TTC549 (cell line): ENCODE data around the gene OR2L8.
"Not testable (repeated sequence)": the region's sequence is repeated elsewhere in the genome, so short reads cannot be mapped to it uniquely, and the experiment has no call there.

ENCODE experiments used
- FAIRE-seq: peaks from 2 replicates; lab custom pipeline; 2012; peaks lifted over from hg19 to GRCh38; lab: Jason Lieb, UNC

The OR2L8 gene, protein sequence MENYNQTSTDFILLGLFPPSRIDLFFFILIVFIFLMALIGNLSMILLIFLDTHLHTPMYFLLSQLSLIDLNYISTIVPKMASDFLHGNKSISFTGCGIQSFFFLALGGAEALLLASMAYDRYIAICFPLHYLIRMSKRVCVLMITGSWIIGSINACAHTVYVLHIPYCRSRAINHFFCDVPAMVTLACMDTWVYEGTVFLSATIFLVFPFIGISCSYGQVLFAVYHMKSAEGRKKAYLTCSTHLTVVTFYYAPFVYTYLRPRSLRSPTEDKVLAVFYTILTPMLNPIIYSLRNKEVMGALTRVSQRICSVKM

DNA sequence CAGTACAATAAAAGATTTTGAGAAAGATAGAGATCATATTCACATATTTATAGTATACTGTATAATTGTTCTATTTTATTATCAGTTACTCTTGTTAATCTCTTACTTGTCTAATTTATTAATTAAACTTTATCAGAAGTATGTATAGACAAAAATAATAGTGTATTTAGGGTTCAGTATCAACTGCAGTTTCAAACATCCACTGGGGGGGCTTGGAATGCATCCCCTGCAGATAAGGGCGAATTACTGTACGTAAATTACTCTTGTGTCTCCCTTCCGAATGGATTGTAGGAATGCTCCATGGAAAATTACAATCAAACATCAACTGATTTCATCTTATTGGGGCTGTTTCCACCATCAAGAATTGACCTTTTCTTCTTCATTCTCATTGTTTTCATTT, at the start of gene OR2L8:
OR2L8 (plus strand) TSS at position 301 of the 400 bp plus-strand sequence; CDS start at position 301, 0 bp downstream.
- FAIRE-seq: no peak

DNA sequence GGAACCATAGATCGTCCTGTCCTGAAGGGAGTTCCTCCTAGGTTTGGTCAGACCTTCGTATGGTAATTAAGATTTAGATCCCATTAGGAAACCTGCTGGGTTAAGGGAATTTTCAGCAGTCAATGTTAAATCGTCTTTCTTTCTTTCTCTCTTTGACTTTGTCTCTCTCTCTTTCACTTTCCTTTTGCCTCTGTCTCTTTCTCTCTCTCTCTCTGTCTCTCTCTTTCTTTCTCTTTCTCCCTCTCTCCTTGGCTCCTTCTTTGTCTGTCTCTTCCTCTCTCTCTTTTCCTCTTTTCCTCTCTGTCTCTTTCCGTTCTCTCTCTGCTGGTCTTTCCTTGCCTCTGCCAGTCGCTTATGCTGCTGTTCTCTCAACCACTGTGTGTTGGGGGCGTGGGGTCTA, 44.5 kb upstream of the OR2L8 start:
- no peak for FAIRE-seq

DNA sequence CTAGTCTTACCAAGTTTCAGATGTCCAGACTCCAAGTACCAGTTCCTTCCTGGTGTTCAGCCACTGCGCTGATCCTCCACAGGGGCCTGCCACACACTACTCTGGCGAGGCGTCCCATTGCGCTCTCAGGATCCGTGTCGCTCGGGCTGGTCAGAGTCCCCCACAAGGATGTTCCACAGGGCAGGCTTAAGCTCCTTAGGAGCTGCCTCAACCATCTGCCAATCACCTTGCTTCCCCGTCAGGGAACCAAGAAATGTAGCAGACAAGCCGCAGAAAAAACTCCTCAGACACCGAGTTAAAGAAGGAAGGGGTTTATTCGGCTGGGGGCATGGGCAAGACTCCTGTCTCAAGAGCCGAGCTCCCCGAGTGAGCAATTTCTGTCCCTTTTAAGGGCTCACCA, 43.5 kb upstream of the OR2L8 start:
- FAIRE-seq: no peak

DNA sequence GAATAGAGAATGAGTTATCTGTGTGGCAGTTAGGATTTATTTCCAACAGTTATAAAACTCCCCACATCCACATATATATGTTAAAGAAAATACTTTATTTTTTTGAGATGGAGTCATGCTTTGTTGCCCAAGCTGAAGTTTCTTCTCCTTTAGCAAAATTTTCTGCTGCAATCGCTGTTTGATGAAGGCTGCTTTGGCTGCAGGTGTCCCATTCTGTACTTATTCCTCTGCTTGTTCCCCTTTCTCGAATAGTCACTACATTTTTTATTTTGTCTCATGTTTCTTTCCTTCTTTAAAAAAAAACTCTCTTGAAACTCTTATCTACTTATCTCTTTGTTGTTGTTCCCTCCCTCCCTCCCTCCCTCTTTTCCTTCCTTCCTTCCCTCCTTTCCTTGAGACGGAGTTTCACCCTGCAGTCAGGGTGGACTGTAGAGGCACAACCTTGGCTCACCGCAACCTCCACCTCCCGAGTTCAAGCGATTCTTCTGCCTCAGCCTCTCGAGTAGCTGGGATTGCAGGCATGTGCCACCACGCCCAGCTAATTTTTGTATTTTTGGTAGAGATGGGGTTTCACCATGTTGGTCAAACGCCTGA, 42.7 kb upstream of the OR2L8 start:
- no peak for FAIRE-seq

DNA sequence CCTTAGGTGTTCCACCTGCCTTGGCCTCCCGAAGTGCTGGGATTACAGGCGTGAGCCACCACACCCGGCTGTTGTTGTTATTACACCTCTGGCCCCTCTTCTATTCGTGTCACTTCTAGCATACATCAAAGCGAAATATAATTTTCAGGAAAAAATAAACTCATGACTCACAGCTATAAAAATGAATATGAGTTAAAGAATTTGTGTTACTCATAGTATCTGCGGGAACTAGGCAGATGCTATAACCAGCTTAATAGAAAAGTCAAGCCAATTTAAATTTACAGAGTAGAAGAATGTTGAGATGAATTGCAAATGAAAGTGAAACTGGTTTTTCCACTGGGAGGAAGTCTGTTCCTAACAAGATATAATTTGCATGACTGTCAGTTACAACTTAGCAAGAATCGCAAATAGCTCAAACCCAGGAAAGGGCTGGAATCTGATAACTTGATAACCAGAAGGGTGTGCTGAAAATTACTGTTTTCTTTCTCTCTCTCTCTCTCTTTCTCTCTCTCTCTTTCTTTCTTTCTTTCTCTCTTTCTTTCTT, 42.1 kb upstream of the OR2L8 start:
- FAIRE-seq: no peak

DNA sequence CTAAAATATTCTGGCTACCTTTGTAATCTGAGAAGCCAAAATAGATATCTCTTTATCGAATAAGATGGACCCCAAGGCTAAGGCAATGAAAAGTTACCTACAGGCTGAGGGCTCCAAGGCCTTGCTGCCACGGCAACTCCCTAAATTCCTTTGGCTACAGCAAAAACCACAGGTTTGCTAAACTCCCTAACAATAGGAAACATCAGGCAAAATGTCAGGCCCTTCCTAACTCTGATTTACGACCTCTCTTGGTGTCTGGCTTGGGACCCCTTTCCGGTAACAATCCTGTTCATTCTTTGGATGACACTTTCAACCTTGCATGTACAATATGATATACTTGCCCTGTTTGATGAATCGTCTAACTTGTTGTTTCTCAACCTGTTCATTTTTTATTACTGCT, 39.9 kb upstream of the OR2L8 start:
- FAIRE-seq: no peak

DNA sequence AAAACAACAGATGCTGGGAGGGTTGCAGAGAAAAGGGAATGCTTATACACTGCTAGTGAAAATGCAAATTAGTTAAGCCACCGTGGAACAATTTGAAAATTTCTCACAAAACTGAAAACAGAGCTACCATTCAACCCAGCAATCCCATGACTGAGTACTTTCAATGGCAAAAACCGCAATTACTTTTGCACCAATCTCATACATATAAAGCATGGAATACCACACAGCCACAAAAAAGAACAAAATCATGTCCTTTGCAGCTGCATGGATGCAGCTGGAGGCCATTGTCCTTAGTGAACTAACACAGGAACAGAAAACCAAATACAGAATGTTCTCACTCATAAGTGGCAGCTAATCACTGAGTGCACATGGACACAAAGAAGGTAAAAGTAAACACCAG, 34.9 kb upstream of the OR2L8 start:
- no peak for FAIRE-seq

DNA sequence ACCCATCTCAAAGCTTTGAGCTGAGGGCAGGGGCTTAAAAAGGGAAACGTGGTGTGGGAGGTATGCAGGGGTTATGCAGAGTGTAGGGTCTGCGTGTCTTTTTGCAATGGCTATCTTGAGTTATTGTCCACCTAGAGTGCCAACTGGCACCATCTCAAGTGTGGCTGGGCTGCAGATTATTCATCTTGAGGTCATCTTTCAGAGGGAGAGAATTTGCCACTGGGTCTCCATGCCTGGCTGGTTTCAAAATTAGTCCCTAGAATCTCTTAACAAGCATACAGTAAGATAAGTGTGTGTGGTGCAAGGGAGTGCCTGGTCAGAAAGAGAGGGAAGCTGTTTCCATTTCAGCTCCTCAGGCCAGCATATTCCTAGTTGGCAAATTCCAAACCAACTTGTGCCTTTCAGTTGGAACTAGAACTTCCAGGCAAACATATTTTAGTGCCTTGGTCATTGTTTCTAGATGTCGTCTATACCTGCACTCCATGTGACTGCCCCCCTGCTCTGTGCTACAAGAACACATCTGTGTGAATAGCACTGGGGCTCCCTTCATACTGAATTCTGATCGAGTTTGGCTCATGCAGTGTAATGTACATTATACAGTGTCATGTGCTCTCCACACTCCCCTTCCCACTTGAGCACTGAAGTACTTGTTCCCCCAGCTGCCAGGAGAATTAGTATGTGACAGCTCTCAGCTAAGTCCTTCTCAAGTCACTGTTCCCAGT, 33.6 kb upstream of the OR2L8 start:
- FAIRE-seq: no peak

DNA sequence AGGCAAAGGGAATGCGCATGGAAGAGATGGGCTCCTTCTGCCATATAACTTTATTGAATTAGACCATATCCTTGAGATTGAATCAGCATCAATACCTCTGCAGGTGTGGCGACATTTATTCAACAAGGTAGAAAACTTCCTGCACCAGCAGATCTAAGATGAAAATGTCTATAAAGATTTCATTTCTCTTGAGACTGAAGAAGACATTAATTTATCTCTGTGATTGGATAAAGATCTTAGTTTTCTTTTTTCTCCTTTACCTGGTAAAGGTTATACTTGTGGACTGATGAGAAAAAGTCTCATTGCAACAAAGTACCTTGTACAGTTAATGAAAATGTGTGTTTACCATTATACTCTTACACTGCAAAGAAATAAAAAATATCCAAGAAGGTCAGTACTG, 28.7 kb upstream of the OR2L8 start, which contains the start of gene OR2T8:
OR2T8 (plus strand) TSS at position 301 of the 400 bp plus-strand sequence. CDS start 766 bp downstream, outside the sequence.
- no peak for FAIRE-seq

DNA sequence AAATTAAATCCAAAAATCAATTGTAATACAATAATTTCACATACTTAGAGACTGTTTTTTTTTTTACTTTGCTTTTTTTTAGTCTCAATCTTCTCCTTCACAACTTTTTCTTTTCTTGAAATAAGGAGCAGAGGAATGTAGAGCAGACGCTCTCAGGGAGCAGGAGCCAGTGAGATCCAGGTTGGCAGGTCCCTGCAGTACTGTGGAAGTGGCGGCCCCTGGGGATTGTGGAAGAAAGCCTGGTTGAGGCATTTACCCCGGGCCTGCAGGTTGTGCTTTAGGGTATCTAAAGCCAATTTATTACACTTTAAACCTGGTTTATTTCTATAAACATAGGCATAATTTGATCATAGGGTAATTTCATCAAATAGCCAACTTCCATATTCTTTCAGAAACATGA, 24.7 kb upstream of the OR2L8 start:
- FAIRE-seq: no peak

DNA sequence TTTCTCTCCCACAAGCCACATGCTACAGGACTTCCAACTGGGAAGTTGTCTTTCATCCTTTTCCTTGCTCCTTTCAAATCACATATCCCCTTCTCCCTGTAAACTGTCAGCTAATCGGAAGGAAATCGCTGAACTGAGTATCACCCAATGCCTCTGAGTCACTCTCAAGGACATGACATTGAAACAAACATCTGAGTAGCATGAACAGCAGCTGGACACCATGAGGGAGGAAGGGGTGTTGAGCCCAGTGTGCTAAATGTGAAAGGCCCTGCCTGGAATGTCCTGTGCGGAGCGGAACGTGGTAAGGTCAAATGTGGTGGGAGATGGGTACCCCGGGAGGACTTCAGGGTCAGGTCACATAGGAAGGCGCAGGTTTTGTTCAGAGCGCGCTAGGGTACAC, 23.8 kb upstream of the OR2L8 start, which contains the start of gene OR2AJ1:
OR2AJ1 (plus strand) TSS at position 22 of the 400 bp plus-strand sequence. CDS start 8,880 bp downstream, outside the sequence.
- no peak for FAIRE-seq

DNA sequence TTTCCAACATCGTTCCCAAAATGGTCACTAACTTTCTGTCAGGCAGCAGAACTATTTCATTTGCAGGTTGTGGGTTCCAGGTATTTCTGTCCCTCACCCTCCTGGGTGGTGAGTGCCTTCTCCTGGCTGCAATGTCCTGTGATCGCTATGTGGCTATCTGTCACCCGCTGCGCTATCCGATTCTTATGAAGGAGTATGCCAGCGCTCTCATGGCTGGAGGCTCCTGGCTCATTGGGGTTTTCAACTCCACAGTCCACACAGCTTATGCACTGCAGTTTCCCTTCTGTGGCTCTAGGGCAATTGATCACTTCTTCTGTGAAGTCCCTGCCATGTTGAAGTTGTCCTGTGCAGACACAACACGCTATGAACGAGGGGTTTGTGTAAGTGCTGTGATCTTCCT, 14.7 kb upstream of the OR2L8 start:
- no peak for FAIRE-seq

DNA sequence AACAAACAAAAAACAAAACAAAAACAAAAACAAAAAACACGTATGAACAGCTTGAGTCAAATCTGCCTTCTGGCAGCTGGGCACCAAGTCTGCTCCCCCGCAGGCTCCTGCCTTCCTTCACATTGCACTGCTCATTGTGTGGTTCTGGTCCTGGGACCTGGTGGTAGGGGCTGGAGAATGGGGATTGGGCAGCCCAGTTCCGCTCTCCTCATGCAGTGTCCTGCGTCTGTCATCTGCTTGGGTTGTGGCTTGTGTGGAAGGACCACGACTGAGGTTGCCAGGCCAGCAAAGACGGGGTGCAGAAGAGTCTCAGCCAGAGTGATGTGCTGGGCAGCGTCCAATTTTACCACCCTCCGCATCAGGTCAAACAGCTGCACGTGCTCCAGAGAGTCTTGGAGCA, 12.9 kb upstream of the OR2L8 start:
- FAIRE-seq: no peak

DNA sequence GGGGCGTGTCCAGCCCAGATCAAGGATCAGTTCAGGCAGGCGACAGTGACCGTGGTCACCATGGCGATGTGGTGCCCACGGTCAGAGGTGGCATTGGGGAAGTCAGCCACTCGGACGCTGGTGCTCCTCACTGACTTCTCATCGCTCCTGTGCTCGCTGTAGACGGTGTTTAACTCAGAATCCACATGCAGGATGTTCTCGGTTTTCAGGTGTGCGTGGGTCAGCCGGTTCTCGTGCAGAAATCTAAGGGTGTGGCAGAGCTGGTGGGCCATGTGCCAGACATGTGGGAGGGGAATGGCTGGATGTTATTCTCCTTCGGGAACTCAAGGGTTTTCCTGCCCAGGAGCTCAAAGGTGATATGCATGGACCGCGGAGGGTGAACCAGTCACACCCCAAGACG, 12.2 kb upstream of the OR2L8 start:
- FAIRE-seq: no peak

DNA sequence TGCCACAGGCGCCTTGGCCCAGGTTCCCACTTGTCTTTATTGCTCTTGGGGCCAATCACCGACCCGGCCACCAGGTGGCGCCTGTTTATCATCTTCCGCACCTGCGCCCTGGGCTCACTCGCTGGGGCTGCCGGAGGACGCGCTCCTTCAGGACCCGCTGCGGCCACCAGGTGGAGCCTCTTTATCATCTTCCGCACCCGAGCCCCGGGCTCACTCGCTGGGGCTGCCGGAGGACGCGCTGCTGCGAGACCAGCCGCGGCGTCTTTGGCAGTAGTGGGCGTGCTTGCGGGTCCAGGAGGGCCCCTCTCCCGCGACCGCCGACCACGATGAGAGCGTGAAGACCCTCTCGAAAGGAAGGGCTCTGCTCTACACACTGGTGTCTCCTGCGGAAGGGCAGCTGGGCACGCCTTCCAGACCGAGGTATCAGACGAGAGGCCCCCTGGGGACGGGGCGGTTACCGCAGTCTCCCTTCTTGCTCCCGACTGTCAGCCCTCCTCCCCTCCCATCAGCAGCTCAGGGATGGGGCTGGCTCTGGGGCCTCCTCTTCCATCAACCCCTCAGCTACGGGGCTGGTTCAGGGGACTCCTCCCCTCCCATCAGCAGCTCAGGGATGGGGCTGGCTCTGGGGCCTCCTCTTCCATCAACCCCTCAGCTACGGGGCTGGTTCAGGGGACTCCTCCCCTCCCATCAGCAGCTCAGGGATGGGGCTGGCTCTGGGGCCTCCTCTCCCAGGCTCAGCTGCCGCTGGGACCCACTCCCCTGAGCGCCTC, 11.5 kb upstream of the OR2L8 start:
- not testable (repeated sequence) for FAIRE-seq

DNA sequence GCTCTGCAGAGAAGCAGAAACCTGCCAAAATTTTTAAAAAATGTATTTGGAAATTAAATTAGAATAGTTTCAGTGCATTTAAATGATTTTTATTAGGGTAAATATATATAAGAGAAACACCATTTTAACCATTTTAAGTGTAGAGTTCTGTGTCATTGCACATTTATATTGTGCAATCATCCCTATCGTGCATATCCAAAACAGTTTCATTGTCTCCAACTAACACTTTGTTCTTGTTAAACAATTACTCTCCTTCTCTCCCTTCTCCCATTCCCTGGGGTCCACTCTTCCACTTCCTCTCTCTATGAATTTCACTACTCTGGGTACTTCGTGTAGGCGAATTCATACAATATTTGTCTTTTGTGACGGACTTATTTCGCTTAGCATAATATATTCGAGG, 6.0 kb upstream of the OR2L8 start:
- no peak for FAIRE-seq

DNA sequence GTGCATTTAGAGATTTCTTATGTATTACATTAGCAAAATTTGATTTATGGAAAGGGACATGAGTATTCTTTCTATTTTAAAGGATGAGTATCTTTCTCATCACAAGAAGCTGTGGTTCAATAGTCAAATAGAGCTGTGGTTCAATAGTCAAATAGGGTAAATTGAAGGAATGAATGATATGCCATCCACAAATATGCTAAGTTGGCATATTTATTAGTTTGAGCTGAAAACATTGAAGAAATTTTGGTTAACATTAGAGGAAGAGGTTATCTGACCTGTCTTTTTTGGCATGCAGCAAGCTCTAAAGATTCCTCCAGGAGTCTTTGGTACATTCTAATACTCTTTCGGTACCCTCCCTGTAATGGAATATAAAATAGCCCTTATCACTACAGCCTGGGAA, 4.8 kb downstream of the OR2L8 start:
- FAIRE-seq: no peak

DNA sequence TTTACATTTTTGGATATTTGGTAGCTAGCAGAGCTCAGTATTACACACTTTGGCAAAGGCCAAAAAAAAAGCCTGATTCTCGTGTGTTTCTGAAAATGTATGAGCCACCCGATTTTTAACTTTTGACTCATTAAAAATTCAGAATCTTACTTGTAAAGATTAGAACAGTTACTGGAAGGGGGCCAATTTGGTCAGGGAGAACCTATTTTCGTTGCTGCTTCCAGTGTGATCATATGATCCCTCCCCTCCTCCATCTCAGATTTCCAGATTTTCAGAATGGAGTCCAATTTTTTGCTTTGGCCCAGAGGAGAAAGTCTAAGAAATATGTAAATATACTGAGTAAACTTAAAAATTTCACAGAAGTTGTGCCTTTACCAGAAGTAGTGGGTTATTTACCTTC, 13.1 kb downstream of the OR2L8 start:
- no peak for FAIRE-seq

DNA sequence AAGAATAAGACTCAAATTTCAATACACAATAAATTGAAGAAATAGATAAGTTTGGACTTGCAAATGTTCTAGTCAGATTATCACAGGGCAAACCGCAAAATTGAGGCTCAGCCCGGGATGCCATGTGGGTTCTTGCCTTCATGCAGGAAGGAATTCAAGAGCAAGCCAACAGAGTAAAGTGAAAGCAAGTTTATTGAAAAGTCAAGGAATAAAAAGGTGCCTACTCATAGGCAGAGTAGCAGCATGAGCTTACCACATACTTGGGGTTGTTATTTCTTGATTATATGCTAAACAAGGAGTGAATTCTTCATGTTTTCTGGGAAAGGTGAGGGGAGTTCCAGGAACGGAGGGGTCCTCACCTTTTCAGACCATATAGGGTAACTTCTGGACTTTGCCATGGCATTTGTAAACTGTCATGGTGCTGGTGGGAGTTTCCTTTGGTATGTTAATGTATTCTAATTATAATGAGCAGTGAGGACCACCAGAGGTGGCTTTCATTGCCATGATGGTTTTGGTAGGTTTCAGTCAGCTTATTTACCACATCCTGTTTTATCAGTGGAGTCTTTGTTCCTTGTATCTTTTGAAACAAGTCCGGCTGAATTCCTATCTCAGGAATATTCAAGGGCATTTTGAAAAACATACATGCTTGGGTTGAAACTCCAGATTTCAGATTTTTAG, 14.4 kb downstream of the OR2L8 start:
- no peak for FAIRE-seq

DNA sequence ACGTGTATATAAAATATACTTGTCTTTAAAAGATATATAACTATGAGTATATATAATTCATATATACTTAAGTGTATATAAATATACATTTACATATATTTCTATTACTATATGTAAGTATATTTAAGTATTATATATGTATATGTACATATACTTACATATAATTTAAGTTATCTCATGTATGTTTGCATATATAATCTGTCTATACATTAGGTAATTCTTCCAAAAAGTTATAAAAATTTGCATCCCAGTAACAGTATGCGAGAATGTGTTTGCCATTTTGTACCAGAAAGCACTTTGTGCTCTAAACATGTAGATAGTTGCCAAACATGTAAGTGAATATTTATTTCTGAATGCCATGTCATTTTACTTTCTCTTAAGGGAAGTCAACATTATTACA, 16.3 kb downstream of the OR2L8 start, which contains the start of gene OR2AK2:
OR2AK2 (plus strand) TSS at position 301 of the 400 bp plus-strand sequence. CDS start 144 bp downstream, outside the sequence.
- FAIRE-seq: peak; percentile 98

DNA sequence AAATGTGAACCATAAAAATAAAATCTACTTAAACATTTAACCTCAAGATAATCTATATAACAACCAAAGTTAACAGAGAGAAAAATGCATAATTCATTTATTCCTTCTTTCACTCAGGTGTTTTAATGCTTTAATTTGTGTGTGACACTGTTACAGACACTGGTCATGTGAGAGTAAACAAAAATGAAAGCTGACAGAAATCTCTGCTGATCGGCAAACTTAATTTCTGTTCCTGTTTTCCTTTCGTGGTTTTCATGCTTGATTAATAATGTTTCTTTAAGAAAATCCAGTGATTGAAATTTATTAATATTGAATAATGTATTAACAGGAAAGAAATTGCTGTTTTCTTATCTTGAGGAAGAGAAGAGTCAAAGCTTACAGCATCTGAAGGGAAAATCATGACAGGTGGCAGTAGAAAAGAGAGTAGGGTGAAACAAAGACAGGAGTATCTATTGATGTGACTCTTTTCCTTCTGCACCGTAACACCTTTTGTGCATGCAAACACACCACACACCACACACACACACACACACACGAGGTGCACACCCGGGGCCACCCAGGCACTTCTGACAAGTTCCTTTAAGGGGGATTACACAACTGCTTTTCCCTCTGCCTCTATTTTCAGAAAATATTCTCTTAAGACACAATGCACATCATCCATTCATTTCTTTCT, 18.0 kb downstream of the OR2L8 start:
- FAIRE-seq: no peak
